ENCODE results near the gene DLK1.

DLK1 gene

DNA sequence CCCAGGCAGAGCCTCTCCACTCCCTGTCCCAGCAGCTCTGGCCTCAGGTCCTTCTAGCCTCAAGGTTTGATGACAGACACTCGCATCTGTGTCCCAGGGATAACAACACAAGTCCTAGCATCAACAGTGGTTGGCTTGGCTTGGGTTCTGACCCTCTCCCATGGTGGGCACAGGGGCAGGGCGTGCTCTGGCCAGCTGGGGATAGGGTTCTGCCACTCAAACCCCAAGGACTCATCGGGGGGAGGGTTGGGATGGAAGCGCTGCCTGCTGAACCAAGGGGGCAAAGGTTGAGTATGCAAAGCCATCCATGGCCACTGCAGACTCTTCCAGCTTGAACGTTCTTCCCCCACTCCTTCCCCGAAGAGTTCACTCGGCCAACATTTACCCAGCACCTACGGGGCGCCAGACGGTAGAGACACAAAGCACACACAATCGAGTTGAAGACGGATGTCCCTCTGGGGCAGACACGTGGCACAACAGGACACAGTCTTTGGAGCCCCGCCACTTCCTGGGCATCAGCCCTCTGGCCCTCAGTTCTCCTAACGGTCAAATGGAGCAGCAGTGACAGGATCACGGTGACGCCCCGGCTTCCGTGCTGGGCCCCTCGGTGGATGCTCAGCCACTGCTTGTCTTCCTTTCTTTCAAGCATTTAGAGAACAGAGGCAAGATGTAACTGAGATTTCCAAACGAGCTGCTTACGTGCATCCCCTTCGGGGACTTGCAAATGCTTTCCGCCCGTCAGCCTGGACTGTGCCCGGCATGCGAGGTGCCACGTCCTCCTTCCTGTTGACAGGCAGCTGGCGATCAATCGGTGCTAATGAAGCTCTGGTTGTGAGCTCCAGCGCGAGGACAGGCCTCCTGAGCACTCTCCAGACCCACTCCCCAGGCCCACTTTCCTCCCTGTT, 42.6 kb downstream of the DLK1 start:
- no peak overlapping the region for H3K4me3 Mint-ChIP-seq
- H3K4me1 Mint-ChIP-seq, result no peaks in the 10 kb centered on the region
- no peak overlapping the region for H3K27ac Mint-ChIP-seq
- no peak for DNase-seq (ENCODE audit: low spot score in 2 of 2)
- ATAC-seq, result no peak
- no peaks in the 10 kb centered on the region for H3K9me3 Mint-ChIP-seq
- no peaks in the 10 kb centered on the region for H3K36me3 Mint-ChIP-seq

DNA sequence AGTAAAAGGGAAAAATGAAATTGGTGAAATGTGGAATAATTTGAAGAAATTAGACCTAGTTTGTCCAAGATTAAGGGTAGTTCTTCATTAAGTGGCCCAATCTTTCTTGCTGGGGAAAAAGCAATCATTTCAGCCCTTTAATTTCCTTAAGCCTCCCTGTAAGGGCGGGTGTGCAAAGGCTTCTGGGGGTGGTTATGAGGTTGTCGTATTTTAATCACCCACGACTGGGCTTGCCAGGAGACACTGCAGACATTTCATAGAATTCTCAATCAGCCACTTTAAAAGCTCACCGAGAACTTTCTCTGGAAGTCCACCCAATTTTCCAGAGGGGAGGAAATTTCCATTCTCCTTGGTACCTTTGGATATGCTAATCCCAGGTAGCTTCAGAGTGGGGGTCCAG, 43.4 kb downstream of the DLK1 start:
- no peaks in the 10 kb centered on the region for H3K9me3 Mint-ChIP-seq
- H3K36me3 Mint-ChIP-seq, result no peaks in the 10 kb centered on the region
- no peak overlapping the region for H3K4me3 Mint-ChIP-seq
- H3K4me1 Mint-ChIP-seq, result no peaks in the 10 kb centered on the region
- H3K27ac Mint-ChIP-seq, result no peak overlapping the region
- ATAC-seq, result no peak
- DNase-seq (ENCODE audit: low spot score in 2 of 2), result no peak

DNA sequence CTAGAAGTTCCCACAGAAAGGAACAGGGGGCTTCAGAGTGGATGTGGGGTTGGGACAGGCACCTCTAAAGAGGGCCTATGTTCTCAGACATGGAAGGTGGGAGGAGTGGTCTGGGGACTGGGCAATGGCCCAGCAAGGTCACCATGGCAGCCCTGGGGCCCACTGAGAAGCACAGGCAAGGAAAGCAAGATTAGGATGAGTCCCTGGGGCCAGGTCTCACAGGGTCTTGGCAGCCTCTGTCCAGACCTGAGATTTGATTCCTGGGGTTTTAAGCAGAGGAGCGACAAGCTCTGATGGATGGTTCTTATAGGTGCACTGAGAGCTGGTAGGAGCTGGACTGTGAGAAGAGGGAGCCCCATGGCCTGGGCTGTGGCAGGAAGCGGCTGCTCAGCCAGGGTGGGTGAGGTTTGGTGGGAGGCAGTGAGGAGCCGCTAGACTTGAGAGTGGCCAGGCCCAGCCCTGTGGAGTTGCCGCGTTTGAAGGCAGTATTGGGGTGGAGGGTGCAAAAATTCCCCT, 44.0 kb downstream of the DLK1 start:
- DNase-seq (ENCODE audit: low spot score in 2 of 2), result no peak
- H3K9me3 Mint-ChIP-seq, result no peaks in the 10 kb centered on the region
- H3K4me1 Mint-ChIP-seq, result no peaks in the 10 kb centered on the region
- no peaks in the 10 kb centered on the region for H3K36me3 Mint-ChIP-seq
- no peak overlapping the region for H3K4me3 Mint-ChIP-seq
- H3K27ac Mint-ChIP-seq, result no peak overlapping the region
- ATAC-seq, result no peak

DNA sequence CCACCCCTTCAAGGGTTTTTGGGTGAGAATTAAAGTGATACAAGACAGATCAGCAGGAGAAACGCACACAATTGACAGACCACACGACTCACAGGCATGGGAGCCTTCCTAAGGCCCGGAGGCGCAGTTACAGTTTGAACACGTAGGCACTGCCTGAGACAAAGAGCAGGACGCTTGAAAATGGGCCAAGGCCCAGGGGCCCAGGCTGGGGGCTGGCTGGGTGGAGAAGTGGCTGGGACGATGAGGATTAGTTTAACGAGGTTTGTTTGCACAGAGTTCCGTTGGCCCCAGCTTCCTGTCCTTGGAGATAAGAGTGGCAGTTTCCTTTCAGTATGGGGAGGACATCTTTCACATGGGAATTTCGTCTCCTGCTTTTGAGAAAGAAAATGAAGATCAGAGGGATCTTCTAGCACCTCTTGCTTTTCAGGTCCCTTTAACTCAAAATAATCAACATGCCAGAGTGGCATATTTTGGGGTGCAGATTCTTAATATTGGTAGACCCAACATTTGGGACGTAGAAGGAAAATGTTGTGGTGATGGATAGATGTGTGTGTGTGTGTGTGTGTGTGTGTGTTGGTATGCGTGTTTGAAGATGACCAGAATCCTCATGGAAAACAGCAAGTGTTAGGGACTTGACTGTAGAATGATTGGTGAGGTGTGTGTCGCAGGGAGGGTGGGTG, 44.6 kb downstream of the DLK1 start:
- Mint-ChIP-seq H3K36me3 (no peaks in the 10 kb centered on the region), H3K9me3 (no peaks in the 10 kb centered on the region), H3K4me1 (no peaks in the 10 kb centered on the region), H3K27ac (no peak overlapping the region), H3K4me3 (no peak overlapping the region)
- ATAC-seq (no peak), DNase-seq (ENCODE audit: low spot score in 2 of 2) (no peak)

DNA sequence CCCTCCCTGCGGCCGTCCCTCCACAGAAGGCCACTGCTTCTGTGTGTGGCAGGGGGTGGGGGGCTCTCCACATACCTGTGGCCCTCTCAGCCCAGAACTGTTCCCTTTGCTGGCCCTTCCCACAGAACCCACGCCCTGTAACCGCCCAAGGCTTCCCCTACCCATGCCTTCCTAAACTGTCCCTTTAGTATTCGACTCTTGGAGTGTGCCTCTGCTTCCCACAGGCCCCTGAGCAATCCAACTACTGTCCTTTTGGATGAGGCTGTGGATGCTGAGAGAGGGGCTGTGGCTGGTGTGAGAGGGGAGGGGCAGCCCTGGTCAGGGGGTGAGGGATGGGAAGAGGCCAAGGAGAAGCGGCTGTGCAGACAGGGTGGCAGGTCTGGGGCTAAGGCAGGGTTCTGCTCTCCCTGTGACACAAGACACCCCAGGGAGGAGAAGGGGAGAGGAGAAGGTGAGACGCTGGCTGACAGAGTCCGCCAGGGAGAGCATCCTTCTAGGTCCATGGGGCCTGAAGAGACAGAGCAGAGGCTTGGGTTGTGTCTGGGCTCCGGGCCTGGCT, 46.0 kb downstream of the DLK1 start:
- DNase-seq (ENCODE audit: low spot score in 2 of 2) (no peak), ATAC-seq (no peak)
- H3K36me3 Mint-ChIP-seq, result no peaks in the 10 kb centered on the region
- no peaks in the 10 kb centered on the region for H3K4me1 Mint-ChIP-seq
- no peaks in the 10 kb centered on the region for H3K9me3 Mint-ChIP-seq
- H3K27ac Mint-ChIP-seq, result no peak overlapping the region
- no peak overlapping the region for H3K4me3 Mint-ChIP-seq

DNA sequence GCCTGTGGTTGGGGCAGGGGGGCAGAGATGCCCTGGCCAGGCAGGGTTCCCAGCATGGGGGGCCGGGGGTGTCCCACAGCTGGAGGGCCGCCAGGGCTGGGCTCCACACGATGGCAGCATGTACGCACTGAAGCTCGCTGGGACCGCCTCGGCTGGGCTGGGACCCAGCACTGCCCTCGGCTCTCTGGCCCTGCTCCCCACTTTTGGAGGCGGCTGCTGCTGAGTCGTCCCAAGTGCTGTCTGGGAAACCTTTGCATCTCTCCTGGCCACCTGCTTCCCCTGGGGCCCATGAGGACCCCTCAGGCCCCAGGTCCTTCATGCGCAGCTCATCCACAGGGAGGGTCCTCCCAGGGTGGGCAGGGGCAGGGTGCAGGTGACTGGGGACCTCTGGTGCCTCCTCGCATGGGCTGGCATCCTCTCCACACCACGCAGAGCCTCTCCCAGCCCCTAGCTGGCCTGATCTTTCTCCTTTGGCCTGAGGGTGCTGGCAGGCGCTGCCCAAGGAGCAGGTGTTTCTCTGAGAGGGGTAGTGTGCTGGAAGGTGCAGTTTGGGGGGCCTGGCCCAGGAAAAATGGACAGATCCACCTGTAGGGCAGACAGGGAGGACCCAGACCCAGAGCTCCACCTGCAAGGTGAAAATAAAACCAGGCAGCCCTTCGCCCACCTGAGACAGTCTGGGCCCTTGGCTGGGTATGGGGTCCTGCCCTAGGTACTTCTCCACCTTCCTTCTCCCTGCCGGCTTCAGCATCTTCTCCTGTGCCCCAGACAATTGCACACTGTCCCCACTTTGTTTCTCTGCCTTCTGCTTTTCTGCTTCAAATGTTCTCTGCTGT, 46.9 kb downstream of the DLK1 start:
- H3K4me3 Mint-ChIP-seq, result no peak overlapping the region
- ATAC-seq, result no peak
- peak overlapping the region; percentile 35 for H3K27ac Mint-ChIP-seq
- H3K36me3 Mint-ChIP-seq, result no peaks in the 10 kb centered on the region
- no peak for DNase-seq (ENCODE audit: low spot score in 2 of 2)
- H3K9me3 Mint-ChIP-seq, result no peaks in the 10 kb centered on the region
- H3K4me1 Mint-ChIP-seq, result no peaks in the 10 kb centered on the region

DNA sequence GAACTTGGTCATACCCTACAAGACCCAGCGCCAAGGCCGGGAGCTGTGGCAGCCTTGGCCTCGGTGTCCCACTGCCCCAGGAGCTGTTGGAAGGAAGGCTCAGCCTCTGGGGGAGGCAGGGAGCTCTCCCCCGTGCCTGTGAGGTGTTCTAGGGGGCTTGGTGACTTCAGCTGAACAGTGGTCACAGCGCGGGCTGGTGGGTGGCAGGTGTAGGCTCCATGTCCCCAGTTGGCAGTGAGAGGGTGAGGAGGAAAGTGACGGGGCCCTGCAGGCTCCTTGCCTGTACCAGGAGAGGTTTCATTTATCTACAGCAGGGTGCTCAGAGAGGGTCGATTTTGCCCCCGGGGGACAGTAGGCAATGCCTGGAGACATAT, 47.5 kb downstream of the DLK1 start:
- no peaks in the 10 kb centered on the region for H3K4me1 Mint-ChIP-seq
- DNase-seq (ENCODE audit: low spot score in 2 of 2), result no peak
- H3K9me3 Mint-ChIP-seq, result no peaks in the 10 kb centered on the region
- H3K4me3 Mint-ChIP-seq, result no peak overlapping the region
- no peaks in the 10 kb centered on the region for H3K36me3 Mint-ChIP-seq
- no peak for ATAC-seq
- H3K27ac Mint-ChIP-seq, result peak overlapping the region; percentile 35

DNA sequence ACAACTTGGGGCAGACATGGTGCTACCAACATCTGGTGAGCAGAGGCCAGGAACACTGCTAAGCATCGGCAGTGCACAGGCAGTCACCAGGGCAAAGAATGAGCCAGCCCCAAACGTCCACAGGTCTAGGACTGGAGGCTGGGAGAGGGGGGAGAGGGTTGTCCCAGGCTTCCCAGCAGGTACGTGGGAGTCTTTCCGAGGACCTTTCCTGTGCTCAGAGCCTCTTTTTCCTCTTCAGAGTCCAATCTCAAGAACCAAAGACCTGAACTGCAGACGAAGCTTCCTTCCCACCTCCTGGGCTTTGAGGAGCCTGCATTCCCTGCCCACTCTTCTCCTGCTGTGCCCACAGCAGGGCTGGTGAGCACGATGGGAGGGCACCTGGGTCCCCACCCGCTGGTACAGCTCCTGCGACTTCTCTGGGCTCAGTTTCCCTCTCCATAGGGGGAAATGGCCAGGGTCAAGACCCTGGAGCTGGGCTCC, 48.7 kb downstream of the DLK1 start:
- H3K4me1 Mint-ChIP-seq, result no peaks in the 10 kb centered on the region
- no peak for DNase-seq (ENCODE audit: low spot score in 2 of 2)
- no peak for ATAC-seq
- no peaks in the 10 kb centered on the region for H3K9me3 Mint-ChIP-seq
- H3K36me3 Mint-ChIP-seq, result no peaks in the 10 kb centered on the region
- H3K27ac Mint-ChIP-seq, result no peak overlapping the region
- no peak overlapping the region for H3K4me3 Mint-ChIP-seq

DNA sequence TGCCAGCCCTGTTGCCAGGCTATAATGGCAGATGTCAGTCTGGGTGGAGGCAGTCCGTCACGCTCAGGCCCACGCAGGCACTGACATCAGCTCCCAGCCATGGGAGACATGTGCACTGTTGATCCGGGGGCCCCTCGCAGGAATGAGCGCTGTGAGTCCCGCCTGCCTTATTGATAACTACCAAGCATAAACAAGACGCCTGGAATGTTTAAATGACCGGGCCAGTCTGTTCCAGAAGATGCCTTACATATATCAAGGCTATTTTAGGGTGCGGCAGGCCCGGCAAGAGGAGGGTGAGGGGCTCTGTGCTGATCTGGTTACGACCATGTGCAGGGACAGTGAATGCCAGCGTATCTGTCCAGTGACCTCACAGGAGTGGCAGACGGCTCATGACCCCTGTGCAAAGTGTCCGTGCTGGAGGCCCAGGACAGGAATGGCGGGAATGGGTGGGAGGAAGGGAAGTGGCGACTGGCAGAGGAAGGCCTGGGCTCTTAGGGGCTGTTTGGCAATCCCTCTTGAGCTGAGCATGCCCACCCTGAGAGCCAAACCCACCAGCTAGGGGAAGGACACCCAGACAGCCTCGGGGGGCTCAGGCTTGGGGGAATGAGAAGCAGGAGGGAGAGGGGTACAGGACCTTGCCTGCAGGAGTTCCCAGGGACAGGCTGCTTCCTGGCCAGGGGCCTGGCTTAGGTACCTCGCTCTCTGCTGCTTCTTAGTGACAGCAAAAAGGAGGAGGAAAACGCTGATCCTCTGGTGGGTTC, 49.3 kb downstream of the DLK1 start:
- Mint-ChIP-seq H3K27ac (no peak overlapping the region), H3K9me3 (no peaks in the 10 kb centered on the region), H3K4me1 (no peaks in the 10 kb centered on the region), H3K36me3 (no peaks in the 10 kb centered on the region), H3K4me3 (no peak overlapping the region)
- ATAC-seq (no peak), DNase-seq (ENCODE audit: low spot score in 2 of 2) (no peak)

DNA sequence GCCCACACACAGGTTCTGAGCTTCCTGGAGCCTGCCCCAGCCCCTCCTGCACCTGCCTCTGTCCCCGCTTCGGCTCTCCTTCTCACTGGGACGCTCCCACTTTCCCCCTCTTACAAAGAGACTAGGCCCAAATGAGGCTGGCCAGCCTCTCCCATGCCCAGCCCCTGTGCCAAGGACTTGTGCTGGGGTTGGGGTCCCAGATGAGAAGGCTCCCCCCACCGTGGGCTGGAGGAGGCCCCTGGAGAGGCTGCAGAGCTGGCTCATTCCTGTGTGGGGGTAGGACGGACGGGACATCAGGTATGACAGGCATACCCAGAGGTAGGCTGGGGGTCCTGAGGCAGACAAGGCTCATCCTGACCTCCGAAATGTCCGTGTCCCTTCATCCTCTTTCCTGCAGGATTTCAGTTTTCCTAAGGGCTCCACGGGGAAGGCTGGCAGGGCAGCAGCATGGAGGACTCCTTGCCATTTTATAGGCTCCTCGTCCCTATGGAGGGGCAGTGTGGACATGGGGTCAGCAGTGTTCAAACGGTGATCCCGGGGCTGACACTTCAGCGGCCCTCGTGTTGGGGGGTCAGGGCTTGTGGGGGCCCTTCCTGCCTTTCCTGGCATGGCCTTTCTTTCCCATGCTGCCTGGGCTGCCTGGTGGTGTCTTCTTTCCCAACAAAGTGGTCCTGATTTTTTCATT, 50.1 kb downstream of the DLK1 start:
- no peaks in the 10 kb centered on the region for H3K36me3 Mint-ChIP-seq
- H3K9me3 Mint-ChIP-seq, result no peaks in the 10 kb centered on the region
- H3K27ac Mint-ChIP-seq, result no peak overlapping the region
- H3K4me3 Mint-ChIP-seq, result no peak overlapping the region
- no peaks in the 10 kb centered on the region for H3K4me1 Mint-ChIP-seq
- no peak for ATAC-seq
- no peak for DNase-seq (ENCODE audit: low spot score in 2 of 2)

DNA sequence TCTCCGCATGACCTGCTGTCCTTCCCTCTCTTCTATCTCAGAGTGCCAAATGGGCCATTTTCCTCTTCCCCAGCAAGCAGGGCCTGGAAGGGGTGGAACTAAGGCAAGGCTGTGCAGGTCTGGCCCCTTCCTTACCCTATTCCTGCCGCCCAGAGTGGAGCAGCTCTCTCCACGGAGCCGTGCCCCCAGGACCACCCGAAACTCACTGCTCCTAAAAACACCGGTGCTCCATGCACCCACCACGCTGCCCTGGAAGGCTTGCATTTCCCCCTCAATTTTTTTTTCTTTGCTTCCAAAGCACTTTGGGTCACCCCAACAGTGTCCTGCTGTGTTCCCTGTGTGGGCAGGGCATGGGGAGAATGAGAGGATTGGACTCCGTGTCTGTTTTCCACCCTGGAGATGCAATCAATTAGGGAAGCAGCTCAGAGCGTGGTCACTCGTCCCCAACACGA, 50.7 kb downstream of the DLK1 start:
- no peaks in the 10 kb centered on the region for H3K4me1 Mint-ChIP-seq
- no peak overlapping the region for H3K27ac Mint-ChIP-seq
- DNase-seq (ENCODE audit: low spot score in 2 of 2) (no peak), ATAC-seq (no peak)
- no peak overlapping the region for H3K4me3 Mint-ChIP-seq
- no peaks in the 10 kb centered on the region for H3K9me3 Mint-ChIP-seq
- no peaks in the 10 kb centered on the region for H3K36me3 Mint-ChIP-seq

DNA sequence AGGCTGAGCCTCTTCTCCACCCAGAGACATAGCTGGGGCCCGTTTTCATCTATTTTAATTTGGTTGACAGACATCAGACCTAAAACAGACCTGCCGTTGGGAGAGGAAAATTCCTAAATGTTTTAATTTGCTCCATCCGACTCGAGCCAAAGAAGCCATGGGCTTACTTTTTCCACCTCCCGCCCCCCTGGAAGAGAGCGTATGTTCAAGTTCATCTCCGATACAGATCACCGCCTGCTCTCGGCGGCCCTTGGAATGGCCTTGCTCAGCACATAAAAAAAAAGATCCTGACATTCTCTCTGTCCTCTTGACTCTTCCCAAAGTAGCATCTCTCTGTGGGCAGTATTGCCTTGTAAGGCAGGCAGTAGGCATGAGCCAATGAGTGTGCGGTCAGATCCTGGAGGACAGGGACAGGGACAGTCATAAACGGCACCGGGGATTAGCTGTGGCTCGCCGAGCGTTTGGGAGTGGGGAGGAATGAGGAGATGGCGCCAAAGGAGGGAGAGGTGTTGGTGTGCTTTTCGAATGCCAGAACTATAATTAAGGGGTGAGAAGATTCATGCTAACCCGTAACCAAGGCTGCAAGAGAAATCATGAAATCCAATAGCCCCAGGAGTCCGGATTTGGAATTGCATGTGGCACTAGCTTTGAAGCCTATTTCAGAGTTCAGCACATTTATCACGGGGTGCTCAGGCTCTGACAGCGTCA, 51.3 kb downstream of the DLK1 start:
- DNase-seq (ENCODE audit: low spot score in 2 of 2) (no peak), ATAC-seq (no peak)
- H3K27ac Mint-ChIP-seq, result no peak overlapping the region
- no peak overlapping the region for H3K4me3 Mint-ChIP-seq
- H3K9me3 Mint-ChIP-seq, result no peaks in the 10 kb centered on the region
- no peaks in the 10 kb centered on the region for H3K4me1 Mint-ChIP-seq
- H3K36me3 Mint-ChIP-seq, result no peaks in the 10 kb centered on the region

DNA sequence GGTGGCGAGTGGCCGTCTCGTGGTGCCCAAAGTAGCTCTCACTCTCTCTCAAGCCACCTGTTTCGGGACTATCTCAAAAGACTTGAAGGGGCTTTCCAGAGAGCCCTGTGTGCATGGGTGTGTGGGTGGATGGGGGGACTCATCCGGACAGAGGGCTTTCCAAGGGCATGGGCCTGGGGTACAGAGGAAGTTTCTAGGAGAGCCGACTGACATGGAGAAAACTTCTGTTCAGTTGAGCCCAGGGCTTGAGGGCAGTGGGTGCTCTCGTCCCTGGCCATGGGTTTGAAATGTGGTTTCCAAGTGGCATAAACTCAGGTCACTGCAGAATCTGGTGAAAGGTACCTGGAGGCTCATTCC, 51.8 kb downstream of the DLK1 start:
- no peaks in the 10 kb centered on the region for H3K4me1 Mint-ChIP-seq
- no peak for DNase-seq (ENCODE audit: low spot score in 2 of 2)

More for the DNA sequence above, 51.8 kb downstream of the DLK1 start:
- Mint-ChIP-seq H3K4me3 (no peak overlapping the region), H3K9me3 (no peaks in the 10 kb centered on the region), H3K36me3 (no peaks in the 10 kb centered on the region), H3K27ac (no peak overlapping the region)
- ATAC-seq, result no peak
